Measurements from ENCODE around the gene ACIN1.

The ACIN1 gene

GRCh38 chr14:23125933-23126524 is 31.1 kb upstream of the ACIN1 start:
- no peak for TF ChIP-seq ZBTB7A (IDR thresholded peaks at IDR 0.05; ENCODE audit: low read depth)
- no peak for TF ChIP-seq EGR1 (IDR thresholded peaks at IDR 0.05)
- TF ChIP-seq TAF1 (IDR thresholded peaks at IDR 0.05; ENCODE audit: low read depth), result no peak
- no peak for TF ChIP-seq REST (IDR thresholded peaks at IDR 0.05; ENCODE audit: low read depth)
- no peak for TF ChIP-seq YY1 (IDR thresholded peaks at IDR 0.05; ENCODE audit: low read depth)
- no peak for TF ChIP-seq MAX (IDR thresholded peaks at IDR 0.05)
- TF ChIP-seq TCF12 (IDR thresholded peaks at IDR 0.05; ENCODE audit: low read depth), result no peak
- no peak for TF ChIP-seq NFIC (IDR thresholded peaks at IDR 0.05)
- TF ChIP-seq FOXM1 (IDR thresholded peaks at IDR 0.05; ENCODE audit: borderline replicate concordance, low read depth), result no peak
- no peak for TF ChIP-seq CREB1 (IDR thresholded peaks at IDR 0.05; ENCODE audit: low read depth)
- no peak for TF ChIP-seq EP300 (IDR thresholded peaks at IDR 0.05; ENCODE audit: borderline replicate concordance)
- TF ChIP-seq TEAD4 (IDR thresholded peaks at IDR 0.05), result no peak

- TF ChIP-seq YY1 (IDR thresholded peaks at IDR 0.05; ENCODE audit: low read depth) (no peak), EP300 (IDR thresholded peaks at IDR 0.05; ENCODE audit: borderline replicate concordance) (no peak), TCF12 (IDR thresholded peaks at IDR 0.05; ENCODE audit: low read depth) (no peak), USF1 (IDR thresholded peaks at IDR 0.05) (no peak), MAX (IDR thresholded peaks at IDR 0.05) (no peak), FOXM1 (IDR thresholded peaks at IDR 0.05; ENCODE audit: borderline replicate concordance, low read depth) (no peak), CEBPB (IDR thresholded peaks at IDR 0.05) (no peak), TEAD4 (IDR thresholded peaks at IDR 0.05) (no peak)
Measured at GRCh38 chr14:23125011-23125410, 30.1 kb upstream of the ACIN1 start.

GRCh38 chr14:23124337-23124954 is 29.5 kb upstream of the ACIN1 start:
- no peak for TF ChIP-seq CREB1 (IDR thresholded peaks at IDR 0.05; ENCODE audit: low read depth)
- TF ChIP-seq YY1 (IDR thresholded peaks at IDR 0.05; ENCODE audit: low read depth), result no peak
- TF ChIP-seq REST (IDR thresholded peaks at IDR 0.05; ENCODE audit: low read depth), result no peak
- no peak for TF ChIP-seq NFIC (IDR thresholded peaks at IDR 0.05)
- no peak for TF ChIP-seq MAX (IDR thresholded peaks at IDR 0.05)
- no peak for TF ChIP-seq TCF12 (IDR thresholded peaks at IDR 0.05; ENCODE audit: low read depth)
- TF ChIP-seq TAF1 (IDR thresholded peaks at IDR 0.05; ENCODE audit: low read depth), result no peak
- no peak for TF ChIP-seq USF1 (IDR thresholded peaks at IDR 0.05)
- no peak for TF ChIP-seq FOXM1 (IDR thresholded peaks at IDR 0.05; ENCODE audit: borderline replicate concordance, low read depth)
- TF ChIP-seq EP300 (IDR thresholded peaks at IDR 0.05; ENCODE audit: borderline replicate concordance), result no peak
- TF ChIP-seq ZBTB7A (IDR thresholded peaks at IDR 0.05; ENCODE audit: low read depth), result no peak
- TF ChIP-seq TEAD4 (IDR thresholded peaks at IDR 0.05), result no peak
- no peak for TF ChIP-seq CEBPB (IDR thresholded peaks at IDR 0.05)
- no peak for TF ChIP-seq RAD21 (IDR thresholded peaks at IDR 0.05; ENCODE audit: low read depth)
- no peak for TF ChIP-seq EGR1 (IDR thresholded peaks at IDR 0.05)

GRCh38 chr14:23123419-23123818 is 28.5 kb upstream of the ACIN1 start:
- TF ChIP-seq YY1 (IDR thresholded peaks at IDR 0.05; ENCODE audit: low read depth) (no peak), RAD21 (IDR thresholded peaks at IDR 0.05; ENCODE audit: low read depth) (no peak), NFIC (IDR thresholded peaks at IDR 0.05) (peak; percentile 40; the same call in 1 of the 2 replicates)

- no peak for TF ChIP-seq REST (IDR thresholded peaks at IDR 0.05; ENCODE audit: low read depth)
- TF ChIP-seq EP300 (IDR thresholded peaks at IDR 0.05; ENCODE audit: borderline replicate concordance), result no peak
- TF ChIP-seq TEAD4 (IDR thresholded peaks at IDR 0.05), result no peak
- no peak for TF ChIP-seq CREB1 (IDR thresholded peaks at IDR 0.05; ENCODE audit: low read depth)
- TF ChIP-seq EGR1 (IDR thresholded peaks at IDR 0.05), result no peak
- TF ChIP-seq FOXM1 (IDR thresholded peaks at IDR 0.05; ENCODE audit: borderline replicate concordance, low read depth), result no peak
- TF ChIP-seq TAF1 (IDR thresholded peaks at IDR 0.05; ENCODE audit: low read depth), result no peak
- TF ChIP-seq YY1 (IDR thresholded peaks at IDR 0.05; ENCODE audit: low read depth), result no peak
- TF ChIP-seq RAD21 (IDR thresholded peaks at IDR 0.05; ENCODE audit: low read depth), result no peak
Measured at GRCh38 chr14:23122086-23122485, 27.1 kb upstream of the ACIN1 start.

Measured in Ishikawa (cell line).